Panc1 (cell line): Measurements from ENCODE around the gene DOCK3. TPM values are rescaled to one million over a fixed set of nuclear protein-coding genes. Genes with fewer than 3 reads are reported as not detected.

Source experiments
- ATAC-seq: fragments of 200-7000 bp; cut with Tn5 transposase; 2 replicates; pipeline ENCODE4 v1.9.1; 2020; ENCODE audit warnings: mild to moderate bottlenecking, moderate library complexity
- BruUV-seq: library from RNA; stranded (reverse); fragments of 400-500 nt; replicated peaks from 2 replicates; lab custom pipeline; 2021; lab: Mats Ljungman, UMichigan
- CTCF ChIA-PET: fragments of 300-600 bp; sonication (Branson Sonifier 250); formaldehyde crosslinking; loops from one replicate; lab custom pipeline; 2022; ENCODE audit warnings: antibody characterized with exemption; lab: Charles Lee
- POLR2A ChIA-PET: fragments of 300-600 bp; sonication (Branson Sonifier 250); formaldehyde crosslinking; loops from one replicate; lab custom pipeline; 2022; ENCODE audit warnings: antibody characterized with exemption; lab: Charles Lee
- DNase-seq: peaks from one replicate; pipeline ENCODE4 v3.0.0-alpha.2; 2010; ENCODE audit warnings: low read depth, low spot score
- H3K27ac ChIP-seq: 2 replicates; pipeline ENCODE4 v1.5.1; 2011; ENCODE audit warnings: mild to moderate bottlenecking, low read length, inconsistent platforms
- H3K27me3 ChIP-seq: fragments of 200-500 bp; sonication (Bioruptor generic); 2 replicates; pipeline ENCODE4 v1.6.0; 2014; ENCODE audit warnings: low read length, inconsistent platforms; ENCODE audit not compliant: control insufficient read depth, insufficient read depth
- H3K36me3 ChIP-seq: fragments of 200-500 bp; sonication (Bioruptor generic); 2 replicates; pipeline ENCODE4 v1.5.1; 2014; ENCODE audit warnings: inconsistent platforms, mild to moderate bottlenecking, low read length, moderate library complexity; ENCODE audit not compliant: control insufficient read depth, insufficient read depth
- H3K4me1 ChIP-seq: 2 replicates; pipeline ENCODE4 v1.5.1; 2011; ENCODE audit warnings: inconsistent platforms, mild to moderate bottlenecking, low read length, moderate library complexity; ENCODE audit not compliant: control insufficient read depth, insufficient read depth
- H3K4me3 ChIP-seq, 2 experiments: 2 replicates each; pipeline ENCODE4 v1.5.1; 2011 to 2012; ENCODE audit warnings: low read depth in 2 of 2, low read length in 2 of 2, mild to moderate bottlenecking in 2 of 2, inconsistent platforms in 1 of 2, moderate library complexity in 1 of 2
- H3K9me3 ChIP-seq: fragments of 200-500 bp; sonication (Bioruptor generic); 2 replicates; pipeline ENCODE4 v1.5.1; 2014; ENCODE audit warnings: low read depth, mild to moderate bottlenecking, inconsistent platforms, low read length, moderate library complexity; ENCODE audit not compliant: control insufficient read depth, insufficient read depth
- POLR2AphosphoS5 ChIP-seq: IDR thresholded peaks from 2 replicates; pipeline ENCODE4 v1.6.1; 2012; ENCODE audit warnings: mild to moderate bottlenecking, low read depth, low read length, moderate library complexity
- SIN3A ChIP-seq: IDR thresholded peaks from 2 replicates; pipeline ENCODE4 v1.6.1; 2012; ENCODE audit warnings: low read depth, mild to moderate bottlenecking, low read length, moderate library complexity, borderline replicate concordance; ENCODE audit not compliant: insufficient read depth
- TCF7L2 ChIP-seq: IDR thresholded peaks from 2 replicates; pipeline ENCODE4 v1.6.1; 2011; ENCODE audit warnings: mild to moderate bottlenecking, low read depth, low read length, inconsistent platforms
- in situ Hi-C: cut with HindIII; loops from 2 replicates; pipeline ENCODE4 v1.10.0; 2016; ENCODE audit warnings: low sequenced_read_pairs, low pct_unique_long_range_greater_than_20kb
- intact Hi-C: fragments of 100-400 bp; cut with micrococcal nuclease; formaldehyde crosslinking; loops from one replicate; pipeline ENCODE4 v1.10.0; 2022; ENCODE audit not compliant: unreplicated experiment
- total RNA-seq: library from RNA; stranded (reverse); gene quantifications from one replicate; pipeline ENCODE4 v1.2.1, GENCODE V29; 2021; ENCODE audit not compliant: unreplicated experiment
- TF ChIP-seq, protein P1 (sequence below), 2 experiments: IDR thresholded peaks; 2 replicates each; pipeline ENCODE4 v1.6.1; 2011 to 2012; ENCODE audit warnings: low read depth in 2 of 2, control low read depth in 1 of 2, low read length in 1 of 2, mild to moderate bottlenecking in 1 of 2, moderate library complexity in 1 of 2; ENCODE audit not compliant: insufficient read depth in 1 of 2
- TF ChIP-seq, protein P2 (sequence below): fragments of 450-650 bp; IDR thresholded peaks from 2 replicates; pipeline ENCODE4 v1.5.1; 2017; ENCODE audit warnings: mild to moderate bottlenecking

DOCK3 gene
- total RNA-seq, 1 experiment from 2014 or later, result 0.21 TPM

DNA sequence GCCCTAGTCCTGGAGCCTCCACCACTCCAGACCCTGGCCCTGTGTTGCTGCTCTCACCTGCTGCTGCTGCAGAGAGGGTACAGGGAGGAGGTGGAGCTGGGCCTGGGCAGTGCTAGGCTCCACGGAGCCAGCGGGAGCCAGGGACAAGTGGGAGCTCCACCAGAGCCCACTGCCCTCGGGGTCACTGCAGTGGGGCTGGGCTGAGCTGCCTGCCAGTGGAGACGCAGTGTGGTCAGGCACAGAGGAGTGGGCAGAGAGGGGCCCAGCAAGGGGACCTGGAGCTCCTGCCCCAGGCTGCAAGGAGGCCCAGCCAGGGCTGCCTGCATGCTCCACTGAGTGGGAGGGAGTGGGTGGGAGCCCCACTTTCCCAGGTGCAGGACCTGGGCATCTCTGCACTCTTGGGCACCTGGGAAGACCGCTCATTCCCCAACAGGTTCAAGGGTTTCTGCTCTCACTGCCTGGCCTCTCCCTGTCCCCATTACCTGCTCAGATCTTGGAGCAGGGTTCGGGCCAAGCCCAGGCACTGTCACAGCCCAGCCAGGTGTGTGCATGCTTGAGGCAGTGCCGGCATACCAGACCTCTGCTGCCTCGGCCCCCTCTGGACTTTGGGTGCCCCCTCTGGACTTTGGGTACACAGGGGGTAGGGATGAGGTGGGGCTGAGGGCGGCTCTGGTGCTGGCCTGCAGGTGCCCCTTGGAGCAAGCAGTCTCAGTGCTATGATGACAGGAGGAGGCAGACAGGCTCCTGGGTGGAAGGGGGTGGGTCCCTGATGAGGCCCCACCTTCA, 308.0 kb downstream of the DOCK3 start:
- intact Hi-C loops (no loop called here), in situ Hi-C loops (no loop called here)
- CTCF ChIA-PET, result no interaction called here
- H3K27ac ChIP-seq, result no peak overlapping the region
- H3K9me3 ChIP-seq, result no peaks in the 10 kb centered on the region
- no peak for DNase-seq
- no peak overlapping the region for H3K4me3 ChIP-seq
- no peaks in the 10 kb centered on the region for H3K27me3 ChIP-seq
- no peaks in the 10 kb centered on the region for H3K36me3 ChIP-seq
- POLR2A ChIA-PET, result no interaction called here
- no TSS peak for BruUV-seq
- TF ChIP-seq, protein P1, sequence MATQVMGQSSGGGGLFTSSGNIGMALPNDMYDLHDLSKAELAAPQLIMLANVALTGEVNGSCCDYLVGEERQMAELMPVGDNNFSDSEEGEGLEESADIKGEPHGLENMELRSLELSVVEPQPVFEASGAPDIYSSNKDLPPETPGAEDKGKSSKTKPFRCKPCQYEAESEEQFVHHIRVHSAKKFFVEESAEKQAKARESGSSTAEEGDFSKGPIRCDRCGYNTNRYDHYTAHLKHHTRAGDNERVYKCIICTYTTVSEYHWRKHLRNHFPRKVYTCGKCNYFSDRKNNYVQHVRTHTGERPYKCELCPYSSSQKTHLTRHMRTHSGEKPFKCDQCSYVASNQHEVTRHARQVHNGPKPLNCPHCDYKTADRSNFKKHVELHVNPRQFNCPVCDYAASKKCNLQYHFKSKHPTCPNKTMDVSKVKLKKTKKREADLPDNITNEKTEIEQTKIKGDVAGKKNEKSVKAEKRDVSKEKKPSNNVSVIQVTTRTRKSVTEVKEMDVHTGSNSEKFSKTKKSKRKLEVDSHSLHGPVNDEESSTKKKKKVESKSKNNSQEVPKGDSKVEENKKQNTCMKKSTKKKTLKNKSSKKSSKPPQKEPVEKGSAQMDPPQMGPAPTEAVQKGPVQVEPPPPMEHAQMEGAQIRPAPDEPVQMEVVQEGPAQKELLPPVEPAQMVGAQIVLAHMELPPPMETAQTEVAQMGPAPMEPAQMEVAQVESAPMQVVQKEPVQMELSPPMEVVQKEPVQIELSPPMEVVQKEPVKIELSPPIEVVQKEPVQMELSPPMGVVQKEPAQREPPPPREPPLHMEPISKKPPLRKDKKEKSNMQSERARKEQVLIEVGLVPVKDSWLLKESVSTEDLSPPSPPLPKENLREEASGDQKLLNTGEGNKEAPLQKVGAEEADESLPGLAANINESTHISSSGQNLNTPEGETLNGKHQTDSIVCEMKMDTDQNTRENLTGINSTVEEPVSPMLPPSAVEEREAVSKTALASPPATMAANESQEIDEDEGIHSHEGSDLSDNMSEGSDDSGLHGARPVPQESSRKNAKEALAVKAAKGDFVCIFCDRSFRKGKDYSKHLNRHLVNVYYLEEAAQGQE (IDR thresholded peaks at IDR 0.05; ENCODE audit: insufficient read depth in 1 of 2, low read depth in 2 of 2, low read length in 1 of 2), result no peak
- TF ChIP-seq TCF7L2 (no peak), SIN3A (no peak), POLR2AphosphoS5 (no peak)
- TF ChIP-seq, protein P2, sequence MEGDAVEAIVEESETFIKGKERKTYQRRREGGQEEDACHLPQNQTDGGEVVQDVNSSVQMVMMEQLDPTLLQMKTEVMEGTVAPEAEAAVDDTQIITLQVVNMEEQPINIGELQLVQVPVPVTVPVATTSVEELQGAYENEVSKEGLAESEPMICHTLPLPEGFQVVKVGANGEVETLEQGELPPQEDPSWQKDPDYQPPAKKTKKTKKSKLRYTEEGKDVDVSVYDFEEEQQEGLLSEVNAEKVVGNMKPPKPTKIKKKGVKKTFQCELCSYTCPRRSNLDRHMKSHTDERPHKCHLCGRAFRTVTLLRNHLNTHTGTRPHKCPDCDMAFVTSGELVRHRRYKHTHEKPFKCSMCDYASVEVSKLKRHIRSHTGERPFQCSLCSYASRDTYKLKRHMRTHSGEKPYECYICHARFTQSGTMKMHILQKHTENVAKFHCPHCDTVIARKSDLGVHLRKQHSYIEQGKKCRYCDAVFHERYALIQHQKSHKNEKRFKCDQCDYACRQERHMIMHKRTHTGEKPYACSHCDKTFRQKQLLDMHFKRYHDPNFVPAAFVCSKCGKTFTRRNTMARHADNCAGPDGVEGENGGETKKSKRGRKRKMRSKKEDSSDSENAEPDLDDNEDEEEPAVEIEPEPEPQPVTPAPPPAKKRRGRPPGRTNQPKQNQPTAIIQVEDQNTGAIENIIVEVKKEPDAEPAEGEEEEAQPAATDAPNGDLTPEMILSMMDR, result no peak
- H3K4me1 ChIP-seq, result no peaks in the 10 kb centered on the region
- ATAC-seq, result no peak

DNA sequence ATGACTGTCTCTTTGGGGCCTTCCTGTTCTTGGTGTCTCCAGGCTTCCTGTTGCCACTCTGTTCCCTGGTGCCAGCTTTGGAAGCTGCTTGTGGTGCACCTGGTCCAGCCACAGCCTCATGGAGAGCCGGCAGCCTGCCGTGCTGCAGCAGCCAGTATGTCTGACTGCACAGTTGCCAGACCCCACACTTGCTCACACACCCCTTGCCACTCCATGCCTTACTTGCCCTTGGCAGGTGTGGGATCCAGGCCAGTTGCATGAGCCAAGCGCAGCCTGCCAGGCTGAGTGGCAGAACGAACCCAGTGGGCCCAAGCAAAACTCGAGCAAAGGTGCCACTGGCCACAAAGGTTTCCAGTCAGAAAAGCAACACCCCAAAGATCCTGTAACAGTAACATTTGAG, 309.2 kb downstream of the DOCK3 start:
- CTCF ChIA-PET, result no interaction called here
- intact Hi-C loops, result no loop called here
- BruUV-seq, result no TSS peak
- Histone ChIP-seq H3K27ac (no peak overlapping the region), H3K36me3 (no peaks in the 10 kb centered on the region), H3K9me3 (no peaks in the 10 kb centered on the region), H3K27me3 (no peaks in the 10 kb centered on the region), H3K4me3 (no peak overlapping the region), H3K4me1 (no peaks in the 10 kb centered on the region)
- no peak for ATAC-seq
- no peak for DNase-seq
- POLR2A ChIA-PET, result no interaction called here
- in situ Hi-C loops, result no loop called here
- TF ChIP-seq POLR2AphosphoS5 (no peak), SIN3A (no peak), TCF7L2 (no peak)
- TF ChIP-seq, protein P2, result no peak
- TF ChIP-seq, protein P1 (IDR thresholded peaks at IDR 0.05; ENCODE audit: insufficient read depth in 1 of 2, low read depth in 2 of 2, low read length in 1 of 2), result no peak
